K562 (cell line): ENCODE data around the gene NTF4. TPM values are rescaled to one million over a fixed set of nuclear protein-coding genes. Genes with fewer than 3 reads are reported as not detected.

Experiments used
- CBFA2T3 ChIP-seq: fragments of 450-650 bp; IDR thresholded peaks from 2 replicates; pipeline ENCODE4 v1.6.1; 2017
- DACH1 ChIP-seq: fragments of 450-650 bp; IDR thresholded peaks from 2 replicates; pipeline ENCODE4 v1.6.1; 2018; ENCODE audit not compliant: partially characterized antibody
- E2F6 ChIP-seq, 2 experiments: IDR thresholded peaks; 2 replicates each; pipeline ENCODE4 v1.6.1; 2011; ENCODE audit warnings: borderline replicate concordance in 1 of 2, control low read depth in 1 of 2, low read depth in 1 of 2, low read length in 1 of 2, mild to moderate bottlenecking in 1 of 2, mixed read lengths in 1 of 2, moderate library complexity in 1 of 2; ENCODE audit not compliant: insufficient read depth in 1 of 2, insufficient read length in 1 of 2, poor library complexity in 1 of 2, severe bottlenecking in 1 of 2; ENCODE audit errors: extremely low read depth in 1 of 2
- FOSL1 ChIP-seq: fragments of 200-800 bp; sonication (Bioruptor generic); conservative IDR thresholded peaks from 2 replicates; pipeline ENCODE4 v1.6.1; 2016; ENCODE audit warnings: missing genetic modification characterization, missing compliant biosample characterization
- HNRNPK ChIP-seq: fragments of 200-400 bp; formaldehyde crosslinking; IDR thresholded peaks from one replicate; pipeline ENCODE4 v1.6.1; 2018; ENCODE audit warnings: mild to moderate bottlenecking, low read depth, low read length; ENCODE audit not compliant: poor library complexity, severe bottlenecking
- KLF6 ChIP-seq: fragments of 250-450 bp; sonication (Bioruptor Pico); IDR thresholded peaks from 2 replicates; pipeline ENCODE4 v1.4.0; 2020; ENCODE audit warnings: mild to moderate bottlenecking, moderate library complexity, borderline replicate concordance
- NCOR1 ChIP-seq: fragments of 450-650 bp; IDR thresholded peaks from 2 replicates; pipeline ENCODE4 v1.6.1; 2016; ENCODE audit warnings: mild to moderate bottlenecking, moderate library complexity
- NFATC3 ChIP-seq: fragments of 450-650 bp; IDR thresholded peaks from 2 replicates; pipeline ENCODE4 v1.6.1; 2017; ENCODE audit warnings: mild to moderate bottlenecking
- SMARCA5 ChIP-seq: fragments of 450-650 bp; IDR thresholded peaks from 2 replicates; pipeline ENCODE4 v1.6.1; 2016
- SRSF9 ChIP-seq: fragments of 200-400 bp; formaldehyde crosslinking; IDR thresholded peaks from 2 replicates; pipeline ENCODE4 v1.6.1; 2017; ENCODE audit warnings: low read depth, low read length, borderline replicate concordance
- TEAD2 ChIP-seq: fragments of 450-650 bp; IDR thresholded peaks from 2 replicates; pipeline ENCODE4 v1.6.1; 2016; ENCODE audit warnings: missing genetic modification characterization, control low read depth, missing compliant biosample characterization
- ZNF282 ChIP-seq: sonication (generic); formaldehyde crosslinking; IDR thresholded peaks from 2 replicates; pipeline ENCODE4 v1.8.1; 2023; ENCODE audit warnings: missing genetic modification reagents
- ZNF75A ChIP-seq: fragments of 450-650 bp; formaldehyde crosslinking; IDR thresholded peaks from 2 replicates; pipeline ENCODE4 v1.4.0; 2020; ENCODE audit warnings: mild to moderate bottlenecking
- ZNF766 ChIP-seq: fragments of 200-800 bp; sonication (Bioruptor generic); conservative IDR thresholded peaks from 2 replicates; pipeline ENCODE4 v1.6.1; 2016; ENCODE audit warnings: missing genetic modification characterization, missing compliant biosample characterization
- polyA plus RNA-seq, 8 experiments: library from polyadenylated mRNA; depleted of rRNA in 4 of 8; stranded (reverse) in 5 of 8; unstranded in 3 of 8; fragments of >200 nt; fragmentation: Nextera tagmentation in 2 of 8; fragmentation: Illumina TruSeq in 1 of 8; extraction: Ambion mirVana in 2 of 8; extraction: Trizol in 1 of 8; gene quantifications; 2 replicates each; pipeline versions ENCODE4 v1.2.1 to v1.2.3, GENCODE V29; 2011 to 2014; ENCODE audit warnings: inconsistent platforms in 1 of 8, missing spikeins in 1 of 8
- total RNA-seq, 7 experiments: library from RNA; depleted of rRNA in 6 of 7; stranded (reverse); fragments of >200 nt in 6 of 7; fragmentation: Illumina TruSeq in 2 of 7; extraction: Trizol in 2 of 7; gene quantifications; 2 replicates each; pipeline versions ENCODE4 v1.2.1 to v1.2.3, GENCODE V29; 2011 to 2021; ENCODE audit warnings: low replicate concordance in 1 of 7
- TF ChIP-seq, protein P1 (sequence below): fragments of 200-800 bp; sonication (Bioruptor generic); IDR thresholded peaks from 2 replicates; pipeline ENCODE4 v1.6.1; 2016; ENCODE audit warnings: missing genetic modification characterization, missing compliant biosample characterization
- TF ChIP-seq, protein P2 (sequence below): fragments of 450-650 bp; IDR thresholded peaks from 2 replicates; pipeline ENCODE4 v1.7.0; 2016; ENCODE audit warnings: borderline replicate concordance
- TF ChIP-seq, protein P3 (sequence below): fragments of 250-450 bp; sonication (Bioruptor Pico); IDR thresholded peaks from 2 replicates; pipeline ENCODE4 v1.5.0; 2022; ENCODE audit warnings: mild to moderate bottlenecking

NTF4 gene
- total and polyA plus RNA-seq, 9 of the 15 experiments (the other 6 are each of a cell fraction or from before 2014, with no cell fraction given), result not detected

DNA sequence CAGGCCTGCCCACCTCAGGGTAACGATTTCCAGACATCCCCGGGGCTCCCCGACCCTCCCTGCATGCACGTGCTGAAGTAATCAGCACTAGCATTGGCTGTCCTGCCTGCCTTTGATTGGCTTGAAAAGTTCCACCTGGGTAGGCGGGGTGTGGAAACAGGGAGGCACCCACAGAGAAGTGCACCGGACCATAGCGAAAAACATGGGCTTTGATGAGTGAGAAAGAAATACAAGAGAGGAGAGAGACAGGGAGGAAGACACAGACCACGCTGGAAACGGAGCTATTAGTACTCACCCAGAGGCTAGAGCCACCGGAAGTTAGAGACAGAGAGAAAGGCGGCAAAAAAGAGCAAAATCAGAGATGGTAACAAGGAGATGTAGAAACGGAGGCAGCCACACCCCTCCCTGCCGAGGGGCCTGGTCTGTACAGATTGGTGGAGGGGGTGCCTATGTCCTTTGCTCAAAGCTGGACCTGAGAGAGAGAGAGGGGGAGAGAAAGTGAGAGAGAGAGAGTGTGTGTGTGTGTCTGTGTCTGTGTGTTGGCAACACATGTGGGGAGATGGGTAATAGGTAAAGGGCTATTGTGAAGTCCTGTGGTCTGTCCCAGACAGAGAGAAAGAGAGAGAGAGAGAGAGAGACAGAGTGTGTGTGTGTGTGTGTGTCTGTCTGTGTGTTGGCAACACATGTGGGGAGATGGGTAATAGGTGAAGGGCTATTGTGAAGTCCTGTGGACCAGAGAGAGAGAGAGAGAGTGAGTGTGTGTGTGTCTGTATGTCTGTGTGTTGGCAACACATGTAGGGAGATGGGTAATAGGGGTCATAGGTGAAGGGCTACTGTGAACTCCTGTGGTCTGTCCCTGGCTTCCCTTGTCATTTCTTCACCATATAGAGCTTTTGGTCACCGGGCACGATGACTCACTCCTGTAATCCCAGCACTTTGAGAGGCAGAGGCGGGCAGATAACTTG is 43.4 kb downstream of the NTF4 start (continued):
- TF ChIP-seq, protein P1, sequence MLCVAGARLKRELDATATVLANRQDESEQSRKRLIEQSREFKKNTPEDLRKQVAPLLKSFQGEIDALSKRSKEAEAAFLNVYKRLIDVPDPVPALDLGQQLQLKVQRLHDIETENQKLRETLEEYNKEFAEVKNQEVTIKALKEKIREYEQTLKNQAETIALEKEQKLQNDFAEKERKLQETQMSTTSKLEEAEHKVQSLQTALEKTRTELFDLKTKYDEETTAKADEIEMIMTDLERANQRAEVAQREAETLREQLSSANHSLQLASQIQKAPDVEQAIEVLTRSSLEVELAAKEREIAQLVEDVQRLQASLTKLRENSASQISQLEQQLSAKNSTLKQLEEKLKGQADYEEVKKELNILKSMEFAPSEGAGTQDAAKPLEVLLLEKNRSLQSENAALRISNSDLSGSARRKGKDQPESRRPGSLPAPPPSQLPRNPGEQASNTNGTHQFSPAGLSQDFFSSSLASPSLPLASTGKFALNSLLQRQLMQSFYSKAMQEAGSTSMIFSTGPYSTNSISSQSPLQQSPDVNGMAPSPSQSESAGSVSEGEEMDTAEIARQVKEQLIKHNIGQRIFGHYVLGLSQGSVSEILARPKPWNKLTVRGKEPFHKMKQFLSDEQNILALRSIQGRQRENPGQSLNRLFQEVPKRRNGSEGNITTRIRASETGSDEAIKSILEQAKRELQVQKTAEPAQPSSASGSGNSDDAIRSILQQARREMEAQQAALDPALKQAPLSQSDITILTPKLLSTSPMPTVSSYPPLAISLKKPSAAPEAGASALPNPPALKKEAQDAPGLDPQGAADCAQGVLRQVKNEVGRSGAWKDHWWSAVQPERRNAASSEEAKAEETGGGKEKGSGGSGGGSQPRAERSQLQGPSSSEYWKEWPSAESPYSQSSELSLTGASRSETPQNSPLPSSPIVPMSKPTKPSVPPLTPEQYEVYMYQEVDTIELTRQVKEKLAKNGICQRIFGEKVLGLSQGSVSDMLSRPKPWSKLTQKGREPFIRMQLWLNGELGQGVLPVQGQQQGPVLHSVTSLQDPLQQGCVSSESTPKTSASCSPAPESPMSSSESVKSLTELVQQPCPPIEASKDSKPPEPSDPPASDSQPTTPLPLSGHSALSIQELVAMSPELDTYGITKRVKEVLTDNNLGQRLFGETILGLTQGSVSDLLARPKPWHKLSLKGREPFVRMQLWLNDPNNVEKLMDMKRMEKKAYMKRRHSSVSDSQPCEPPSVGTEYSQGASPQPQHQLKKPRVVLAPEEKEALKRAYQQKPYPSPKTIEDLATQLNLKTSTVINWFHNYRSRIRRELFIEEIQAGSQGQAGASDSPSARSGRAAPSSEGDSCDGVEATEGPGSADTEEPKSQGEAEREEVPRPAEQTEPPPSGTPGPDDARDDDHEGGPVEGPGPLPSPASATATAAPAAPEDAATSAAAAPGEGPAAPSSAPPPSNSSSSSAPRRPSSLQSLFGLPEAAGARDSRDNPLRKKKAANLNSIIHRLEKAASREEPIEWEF (CRISPR knock-in tag), result no peak
- TF ChIP-seq CBFA2T3 (0 out of 2 replicates have a peak, but pooled peaks have one; percentile 17), NFATC3 (no peak), ZNF75A (CRISPR knock-in tag) (no peak), ZNF766 (no peak), FOSL1 (tag) (peak; percentile 77), TEAD2 (tag) (no peak), SRSF9 (no peak), HNRNPK (no peak), KLF6 (CRISPR knock-in tag) (no peak), DACH1 (no peak), ZNF282 (no peak), NCOR1 (no peak), SMARCA5 (peak; percentile 54; the same call in 1 of the 2 replicates), E2F6 (IDR thresholded peaks at IDR 0.05; ENCODE audit: borderline replicate concordance in 1 of 2, extremely low read depth in 1 of 2, insufficient read depth in 1 of 2, insufficient read length in 1 of 2, low read depth in 1 of 2, low read length in 1 of 2, poor library complexity in 1 of 2, severe bottlenecking in 1 of 2) (peak in 1 of 2 experiments; percentile 28)
- TF ChIP-seq, protein P2, sequence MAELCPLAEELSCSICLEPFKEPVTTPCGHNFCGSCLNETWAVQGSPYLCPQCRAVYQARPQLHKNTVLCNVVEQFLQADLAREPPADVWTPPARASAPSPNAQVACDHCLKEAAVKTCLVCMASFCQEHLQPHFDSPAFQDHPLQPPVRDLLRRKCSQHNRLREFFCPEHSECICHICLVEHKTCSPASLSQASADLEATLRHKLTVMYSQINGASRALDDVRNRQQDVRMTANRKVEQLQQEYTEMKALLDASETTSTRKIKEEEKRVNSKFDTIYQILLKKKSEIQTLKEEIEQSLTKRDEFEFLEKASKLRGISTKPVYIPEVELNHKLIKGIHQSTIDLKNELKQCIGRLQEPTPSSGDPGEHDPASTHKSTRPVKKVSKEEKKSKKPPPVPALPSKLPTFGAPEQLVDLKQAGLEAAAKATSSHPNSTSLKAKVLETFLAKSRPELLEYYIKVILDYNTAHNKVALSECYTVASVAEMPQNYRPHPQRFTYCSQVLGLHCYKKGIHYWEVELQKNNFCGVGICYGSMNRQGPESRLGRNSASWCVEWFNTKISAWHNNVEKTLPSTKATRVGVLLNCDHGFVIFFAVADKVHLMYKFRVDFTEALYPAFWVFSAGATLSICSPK, result 0 out of 2 replicates have a peak, but pooled peaks have one; percentile 71
- TF ChIP-seq, protein P3, sequence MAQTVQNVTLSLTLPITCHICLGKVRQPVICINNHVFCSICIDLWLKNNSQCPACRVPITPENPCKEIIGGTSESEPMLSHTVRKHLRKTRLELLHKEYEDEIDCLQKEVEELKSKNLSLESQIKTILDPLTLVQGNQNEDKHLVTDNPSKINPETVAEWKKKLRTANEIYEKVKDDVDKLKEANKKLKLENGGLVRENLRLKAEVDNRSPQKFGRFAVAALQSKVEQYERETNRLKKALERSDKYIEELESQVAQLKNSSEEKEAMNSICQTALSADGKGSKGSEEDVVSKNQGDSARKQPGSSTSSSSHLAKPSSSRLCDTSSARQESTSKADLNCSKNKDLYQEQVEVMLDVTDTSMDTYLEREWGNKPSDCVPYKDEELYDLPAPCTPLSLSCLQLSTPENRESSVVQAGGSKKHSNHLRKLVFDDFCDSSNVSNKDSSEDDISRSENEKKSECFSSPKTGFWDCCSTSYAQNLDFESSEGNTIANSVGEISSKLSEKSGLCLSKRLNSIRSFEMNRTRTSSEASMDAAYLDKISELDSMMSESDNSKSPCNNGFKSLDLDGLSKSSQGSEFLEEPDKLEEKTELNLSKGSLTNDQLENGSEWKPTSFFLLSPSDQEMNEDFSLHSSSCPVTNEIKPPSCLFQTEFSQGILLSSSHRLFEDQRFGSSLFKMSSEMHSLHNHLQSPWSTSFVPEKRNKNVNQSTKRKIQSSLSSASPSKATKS, result no peak
